K562 (cell line): Measurements from ENCODE around the gene CEACAM7. TPM values are rescaled to one million over a fixed set of nuclear protein-coding genes. Genes with fewer than 3 reads are reported as not detected.

Experiments
- CTBP1 ChIP-seq: fragments of 450-650 bp; IDR thresholded peaks from 2 replicates; pipeline ENCODE4 v1.6.1; 2016; ENCODE audit warnings: borderline replicate concordance
- CTCF ChIP-seq, 3 experiments: IDR thresholded peaks in 2 of 3; conservative IDR thresholded peaks in 1 of 3; 2 replicates each; pipeline ENCODE4 v1.5.1; 2011 to 2012; ENCODE audit warnings: low read length in 3 of 3, mild to moderate bottlenecking in 3 of 3, control low read depth in 2 of 3, improper control_type of control experiment in 1 of 3, inconsistent platforms in 1 of 3, low read depth in 1 of 3, mixed read lengths in 1 of 3, moderate library complexity in 1 of 3; ENCODE audit not compliant: insufficient read depth in 2 of 3
- E2F3 ChIP-seq: fragments of 250-450 bp; sonication (Bioruptor Pico); IDR thresholded peaks from 2 replicates; pipeline ENCODE4 v1.4.0; 2020; ENCODE audit warnings: mild to moderate bottlenecking
- HDAC1 ChIP-seq, 2 experiments: fragments of 450-650 bp; IDR thresholded peaks; 2 replicates each; pipeline ENCODE4 v1.6.1; 2016 to 2017; ENCODE audit warnings: inconsistent platforms in 1 of 2, mild to moderate bottlenecking in 1 of 2, moderate library complexity in 1 of 2
- IRF2 ChIP-seq: sonication (generic); formaldehyde crosslinking; IDR thresholded peaks from 2 replicates; pipeline ENCODE4 v1.8.1; 2022; ENCODE audit warnings: mild to moderate bottlenecking, missing genetic modification reagents
- MED1 ChIP-seq: sonication (generic); formaldehyde crosslinking; IDR thresholded peaks from 2 replicates; pipeline ENCODE4 v1.8.1; 2023; ENCODE audit warnings: missing genetic modification reagents, borderline replicate concordance
- NFRKB ChIP-seq: fragments of 450-650 bp; IDR thresholded peaks from 2 replicates; pipeline ENCODE4 v1.6.1; 2016; ENCODE audit warnings: low read depth
- NR0B1 ChIP-seq: fragments of 450-650 bp; IDR thresholded peaks from one replicate; pipeline ENCODE4 v1.6.1; 2018; ENCODE audit warnings: mild to moderate bottlenecking, moderate library complexity; ENCODE audit not compliant: partially characterized antibody
- PRPF4 ChIP-seq: fragments of 200-400 bp; formaldehyde crosslinking; IDR thresholded peaks from one replicate; pipeline ENCODE4 v1.6.1; 2017; ENCODE audit warnings: low read length, low read depth, mild to moderate bottlenecking; ENCODE audit not compliant: insufficient read depth, poor library complexity, severe bottlenecking
- TCFL5 ChIP-seq: fragments of 250-450 bp; sonication (Bioruptor Pico); conservative IDR thresholded peaks from 2 replicates; pipeline ENCODE4 v1.6.1; 2021; ENCODE audit warnings: mild to moderate bottlenecking, moderate library complexity, matching md5 sums
- ZBTB1 ChIP-seq: sonication (generic); formaldehyde crosslinking; IDR thresholded peaks from 2 replicates; pipeline ENCODE4 v1.8.1; 2023; ENCODE audit warnings: missing genetic modification reagents, low read depth, mild to moderate bottlenecking, borderline replicate concordance
- ZNF140 ChIP-seq: fragments of 250-450 bp; sonication (Bioruptor Pico); IDR thresholded peaks from 2 replicates; pipeline ENCODE4 v1.8.0; 2021; ENCODE audit warnings: moderate library complexity, mild to moderate bottlenecking, inconsistent platforms
- ZNF174 ChIP-seq: fragments of 250-450 bp; sonication (Bioruptor Pico); IDR thresholded peaks from 2 replicates; pipeline ENCODE4 v1.4.0; 2020; ENCODE audit warnings: mild to moderate bottlenecking
- polyA plus RNA-seq, 8 experiments: library from polyadenylated mRNA; depleted of rRNA in 4 of 8; stranded (reverse) in 5 of 8; unstranded in 3 of 8; fragments of >200 nt; fragmentation: Nextera tagmentation in 2 of 8; fragmentation: Illumina TruSeq in 1 of 8; extraction: Ambion mirVana in 2 of 8; extraction: Trizol in 1 of 8; gene quantifications; 2 replicates each; pipeline versions ENCODE4 v1.2.1 to v1.2.3, GENCODE V29; 2011 to 2014; ENCODE audit warnings: inconsistent platforms in 1 of 8, missing spikeins in 1 of 8
- total RNA-seq, 7 experiments: library from RNA; depleted of rRNA in 6 of 7; stranded (reverse); fragments of >200 nt in 6 of 7; fragmentation: Illumina TruSeq in 2 of 7; extraction: Trizol in 2 of 7; gene quantifications; 2 replicates each; pipeline versions ENCODE4 v1.2.1 to v1.2.3, GENCODE V29; 2011 to 2021; ENCODE audit warnings: low replicate concordance in 1 of 7
- TF ChIP-seq, protein P1 (sequence below), 2 experiments: IDR thresholded peaks; 2 replicates each; pipeline ENCODE4 v1.6.1; 2011; ENCODE audit warnings: borderline replicate concordance in 1 of 2, control low read depth in 1 of 2, low read depth in 1 of 2, low read length in 1 of 2, mild to moderate bottlenecking in 1 of 2, mixed read lengths in 1 of 2, moderate library complexity in 1 of 2; ENCODE audit not compliant: insufficient read depth in 1 of 2, insufficient read length in 1 of 2, poor library complexity in 1 of 2, severe bottlenecking in 1 of 2; ENCODE audit errors: extremely low read depth in 1 of 2

Gene CEACAM7
- total and polyA plus RNA-seq, 9 of the 15 experiments (the other 6 are each of a cell fraction or from before 2014, with no cell fraction given) = not detected

GRCh38 chr19:41646589-41647204 is 41.4 kb downstream of the CEACAM7 start (continued):
- TF ChIP-seq, protein P1, sequence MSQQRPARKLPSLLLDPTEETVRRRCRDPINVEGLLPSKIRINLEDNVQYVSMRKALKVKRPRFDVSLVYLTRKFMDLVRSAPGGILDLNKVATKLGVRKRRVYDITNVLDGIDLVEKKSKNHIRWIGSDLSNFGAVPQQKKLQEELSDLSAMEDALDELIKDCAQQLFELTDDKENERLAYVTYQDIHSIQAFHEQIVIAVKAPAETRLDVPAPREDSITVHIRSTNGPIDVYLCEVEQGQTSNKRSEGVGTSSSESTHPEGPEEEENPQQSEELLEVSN (IDR thresholded peaks at IDR 0.05; ENCODE audit: borderline replicate concordance in 1 of 2, extremely low read depth in 1 of 2, insufficient read depth in 1 of 2, insufficient read length in 1 of 2, low read depth in 1 of 2, low read length in 1 of 2, poor library complexity in 1 of 2, severe bottlenecking in 1 of 2) = peak in 1 of 2 experiments; percentile 64
- TF ChIP-seq ZNF140 (CRISPR knock-in tag) (no peak), ZBTB1 (CRISPR knock-in tag) (no peak), E2F3 (CRISPR knock-in tag) (no peak), ZNF174 (CRISPR knock-in tag) (no peak), IRF2 (CRISPR knock-in tag) (no peak), HDAC1 (IDR thresholded peaks at IDR 0.05) (no peak), NR0B1 (no peak), PRPF4 (no peak), TCFL5 (no peak), CTCF (IDR thresholded peaks at IDR 0.05 in 2 of 3, conservative IDR thresholded peaks at IDR 0.05 in 1 of 3; ENCODE audit: insufficient read depth in 2 of 3, low read depth in 1 of 3, low read length in 3 of 3) (peak; percentile 65 to 72 (median 70)), MED1 (CRISPR knock-in tag) (no peak), CTBP1 (no peak), NFRKB (no peak)
